Motor neuron (in vitro differentiated cells): ENCODE data around the gene CARD11. TPM values are rescaled to one million over a fixed set of nuclear protein-coding genes. Genes with fewer than 3 reads are reported as not detected.
A peak's percentile ranks its signal among the peaks of the same experiment; 100 is the strongest.

Source experiments
- ATAC-seq, 8 experiments: fragments of 200-7000 bp; cut with Tn5 transposase; replicated peaks in 6 of 8; 2 replicates each; pipeline ENCODE4 v1.8.0; 2021; ENCODE audit warnings: mild to moderate bottlenecking in 8 of 8, moderate library complexity in 8 of 8
- H3K27ac ChIP-seq, 2 donors: fragments of 250-450 bp; sonication (Bioruptor Pico); 2 replicates each; pipeline ENCODE4 v1.9.0; 2021; ENCODE audit warnings: antibody characterized with exemption in 2 of 2, mild to moderate bottlenecking in 2 of 2, moderate library complexity in 1 of 2
- H3K4me1 ChIP-seq, 2 donors: fragments of 250-450 bp; sonication (Bioruptor Pico); replicated peaks in 1 of 2; 2 replicates each; pipeline ENCODE4 v1.6.1; 2021; ENCODE audit warnings: antibody characterized with exemption in 2 of 2, mild to moderate bottlenecking in 2 of 2, moderate library complexity in 1 of 2
- H3K4me3 ChIP-seq, 5 donors: fragments of 250-450 bp; sonication (Bioruptor Pico); 2 replicates each; pipeline ENCODE4 v1.9.0; 2021; ENCODE audit warnings: antibody characterized with exemption in 5 of 5, mild to moderate bottlenecking in 5 of 5, moderate library complexity in 4 of 5
- WGBS, 10 experiments: fragments of 450-650 bp; shearing (Covaris generic); methylation state at CpG; one replicate each; pipeline ENCODE4 v1.0.0; 2022; 5-methylcytosine and 5-hydroxymethylcytosine counted together
- in situ Hi-C, 9 experiments: fragments of 400-800 bp; cut with MboI; loops; one replicate each; pipeline ENCODE4 v1.15.0; 2021; ENCODE audit warnings: low sequenced_read_pairs in 9 of 9, low pct_unique_long_range_greater_than_20kb in 2 of 9; ENCODE audit not compliant: unreplicated experiment in 9 of 9
- total RNA-seq, 8 experiments: library from RNA; unstranded; fragments of 300-600 nt; gene quantifications; 2 replicates each; pipeline versions ENCODE4 v1.2.3 to v1.2.4, GENCODE V29; 2022

Gene CARD11
- total RNA-seq, 8 experiments from 2014 or later, result 0.05 to 0.91 (median 0.17) TPM; not detected in 2

DNA sequence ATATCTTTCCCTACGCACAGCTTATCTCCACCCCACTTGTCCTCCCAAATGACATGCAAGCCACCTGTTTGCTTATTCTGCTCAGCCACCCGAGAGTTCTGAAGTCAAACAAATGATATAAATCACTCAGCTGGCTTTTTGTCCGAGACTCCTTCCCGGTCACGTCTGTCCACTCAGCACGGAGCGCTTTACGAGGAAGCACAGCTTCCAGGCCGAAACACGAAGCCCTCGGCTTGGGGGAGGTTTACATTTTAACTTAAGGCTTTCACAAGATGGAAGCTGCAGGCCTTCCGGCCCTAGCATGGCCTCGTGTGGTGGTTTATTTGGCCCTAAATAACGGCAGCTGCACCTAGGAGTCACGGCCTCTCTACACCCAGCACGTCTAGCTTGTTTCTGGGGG is 139.5 kb downstream of the CARD11 start:
- peak in 5 of 8 experiments; percentile 19 to 73 (median 61) for ATAC-seq
- peaks cover 3 to 11% of the 10 kb centered on the region in 2 donors for H3K4me1 ChIP-seq
- WGBS, 10 experiments, result 20 to 67% (median 49%) methylated on average over 1 to 15 of the region's 16 CpGs; no CpG with 5 or more reads in 3 of the 10 experiments
- H3K27ac ChIP-seq, result peak overlapping the region in 1 of 2 donors; percentile 49
- in situ Hi-C loops, result no loop called here
- H3K4me3 ChIP-seq, result no peak overlapping the region

GRCh38 chr7:2903682-2904162 is 139.9 kb downstream of the CARD11 start:
- ATAC-seq, result peak in 2 of 8 experiments; percentile 27 to 52
- H3K27ac ChIP-seq, result peak overlapping the region in 1 of 2 donors; percentile 30

DNA sequence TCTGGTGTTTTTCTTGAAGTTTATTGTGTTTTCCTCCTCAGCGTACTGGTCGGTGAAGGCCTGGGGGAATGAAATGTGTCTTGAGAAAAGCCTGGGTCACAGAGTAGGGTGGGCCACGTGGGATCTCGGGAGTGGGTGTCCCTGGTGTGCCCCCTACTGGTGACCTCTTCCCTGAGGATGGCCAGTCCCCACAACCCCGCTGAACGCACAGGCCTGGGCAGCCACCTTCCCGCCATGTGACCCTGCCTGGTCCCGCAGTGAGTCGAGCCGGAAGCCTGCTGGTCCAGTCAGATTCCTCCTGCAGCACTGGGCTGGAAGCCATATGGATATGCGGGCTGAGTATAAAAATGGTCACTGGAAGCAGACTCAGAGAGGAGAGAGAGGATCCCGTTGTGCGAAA is 146.6 kb downstream of the CARD11 start:
- no peak overlapping the region for H3K27ac ChIP-seq
- WGBS, 10 experiments, result 89 to 100% (median 91%) methylated on average over 1 to 10 of the region's 13 CpGs; no CpG with 5 or more reads in 5 of the 10 experiments
- no peak for ATAC-seq
- H3K4me1 ChIP-seq, result peaks cover 0 to 6% of the 10 kb centered on the region in 2 donors
- H3K4me3 ChIP-seq, result no peak overlapping the region
- in situ Hi-C loops, result loop anchor here in 4 of 9 experiments (25.0 kb wide), 3 partner anchors 265 to 765 kb away; no protein-coding TSS in a partner anchor

More at GRCh38 chr7:2903682-2904162, 139.9 kb downstream of the CARD11 start:
- H3K4me3 ChIP-seq, result no peak overlapping the region
- in situ Hi-C loops, result no loop called here
- 23 to 89% (median 80%) methylated on average over 1 to 5 of the region's 15 CpGs; no CpG with 5 or more reads in 3 of the 10 experiments for WGBS, 10 experiments
- H3K4me1 ChIP-seq, result peaks cover 3 to 11% of the 10 kb centered on the region in 2 donors

GRCh38 chr7:2896131-2896530 is 147.5 kb downstream of the CARD11 start:
- H3K4me3 ChIP-seq, result no peak overlapping the region
- ATAC-seq, result no peak
- no peak overlapping the region for H3K27ac ChIP-seq
- 57 to 100% (median 78%) methylated on average over 1 to 6 of the region's 10 CpGs; no CpG with 5 or more reads in 4 of the 10 experiments for WGBS, 10 experiments
- peaks cover 0 to 6% of the 10 kb centered on the region in 2 donors for H3K4me1 ChIP-seq
- in situ Hi-C loops, result loop anchor here in 4 of 9 experiments (25.0 kb wide), 3 partner anchors 266 to 766 kb away; no protein-coding TSS in a partner anchor

- no peak for ATAC-seq
- H3K4me3 ChIP-seq, result no peak overlapping the region
- in situ Hi-C loops, result loop anchor here in 4 of 9 experiments (25.0 kb wide), 3 partner anchors 268 to 768 kb away; no protein-coding TSS in a partner anchor
- H3K27ac ChIP-seq, result no peak overlapping the region
- peaks cover 0 to 6% of the 10 kb centered on the region in 2 donors for H3K4me1 ChIP-seq
- 23 to 92% (median 65%) methylated on average over 4 to 10 of the region's 17 CpGs; no CpG with 5 or more reads in 1 of the 10 experiments for WGBS, 10 experiments
Measured at GRCh38 chr7:2894118-2894940, 149.3 kb downstream of the CARD11 start.

DNA sequence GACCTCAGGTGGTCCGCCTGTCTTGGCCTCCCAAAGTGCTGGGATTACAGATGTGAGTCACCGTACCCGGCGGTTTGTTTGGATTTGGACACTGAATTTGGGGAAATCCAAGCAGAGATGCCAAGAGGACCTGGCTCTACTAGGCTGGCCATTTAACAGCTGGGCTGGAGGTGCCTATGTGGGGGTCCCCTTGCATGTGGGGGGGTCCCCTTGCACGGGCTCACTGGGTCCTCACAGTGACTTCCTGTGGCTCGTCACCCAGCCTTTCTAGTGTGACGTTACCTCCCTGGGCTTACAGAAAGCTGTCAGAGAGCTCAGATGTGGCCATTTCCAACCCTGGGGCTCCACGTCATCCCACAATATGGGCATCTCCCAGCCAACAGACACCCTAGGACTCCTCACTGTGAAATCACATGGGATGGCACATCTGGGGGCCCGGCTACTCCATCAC is 150.2 kb downstream of the CARD11 start:
- WGBS, 10 experiments, result 28 to 100% (median 83%) methylated on average over 1 to 7 of the region's 9 CpGs; no CpG with 5 or more reads in 3 of the 10 experiments
- no peak for ATAC-seq
- H3K4me3 ChIP-seq, result no peak overlapping the region
- peaks cover 0 to 6% of the 10 kb centered on the region in 2 donors for H3K4me1 ChIP-seq
- H3K27ac ChIP-seq, result no peak overlapping the region
- in situ Hi-C loops, result loop anchor here in 4 of 9 experiments (25.0 kb wide), 3 partner anchors 269 to 769 kb away; no protein-coding TSS in a partner anchor

DNA sequence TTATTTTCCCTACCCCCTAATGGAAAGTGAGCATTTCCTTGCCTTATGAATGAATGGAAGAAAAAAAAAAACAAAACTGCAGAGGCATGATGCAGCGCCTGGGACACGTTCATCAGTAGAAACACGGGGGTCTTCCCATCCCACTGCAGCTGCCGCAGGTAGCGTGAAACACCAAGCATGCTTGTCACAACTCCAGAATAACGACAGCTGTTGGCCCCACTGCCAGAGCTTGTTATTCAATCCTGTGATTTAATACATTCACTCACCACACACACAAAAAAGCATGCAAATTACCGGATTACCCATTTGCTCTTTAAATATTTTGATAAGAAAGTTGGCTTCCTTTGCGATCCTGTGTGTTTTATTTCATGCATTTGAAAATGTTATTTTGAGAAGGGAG is 151.1 kb downstream of the CARD11 start:
- 10 to 93% (median 59%) methylated on average over 2 to 8 of the region's 8 CpGs; no CpG with 5 or more reads in 2 of the 10 experiments for WGBS, 10 experiments
- Histone ChIP-seq H3K4me1 (peaks cover 0 to 6% of the 10 kb centered on the region in 2 donors), H3K4me3 (no peak overlapping the region), H3K27ac (no peak overlapping the region)
- peak in 2 of 8 experiments; percentile 36 to 66 for ATAC-seq
- in situ Hi-C loops, result loop anchor here in 4 of 9 experiments (25.0 kb wide), 3 partner anchors 270 to 770 kb away; no protein-coding TSS in a partner anchor

DNA sequence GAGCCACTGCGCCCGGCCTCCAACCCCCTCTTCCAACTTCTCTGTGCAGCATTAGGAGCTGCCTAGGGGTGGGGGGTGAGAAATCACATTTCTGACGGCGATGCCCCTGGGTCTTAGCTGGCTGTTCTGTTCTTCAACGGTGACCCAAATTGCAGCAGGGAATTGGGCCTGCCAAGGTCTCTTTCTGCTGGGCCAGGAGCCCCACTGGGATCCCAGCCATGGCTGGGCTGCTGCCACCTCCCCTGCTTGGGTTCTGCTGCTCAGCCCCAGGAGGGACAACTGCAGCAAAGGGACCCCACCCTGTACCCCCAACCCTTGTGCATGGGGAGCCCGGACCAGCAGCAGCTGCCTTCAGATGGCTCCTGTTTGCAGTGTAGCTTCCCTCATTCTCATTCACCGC is 155.9 kb downstream of the CARD11 start:
- Histone ChIP-seq H3K27ac (no peak overlapping the region), H3K4me1 (peaks cover 13 to 34% of the 10 kb centered on the region in 2 donors), H3K4me3 (no peak overlapping the region)
- WGBS, 10 experiments, result 47 to 100% (median 83%) methylated on average over 1 to 4 of the region's 7 CpGs; no CpG with 5 or more reads in 5 of the 10 experiments
- ATAC-seq, result no peak
- in situ Hi-C loops, result loop anchor here in 4 of 9 experiments (25.0 kb wide), 3 partner anchors 274 to 774 kb away; no protein-coding TSS in a partner anchor

- in situ Hi-C loops, result loop anchor here in 4 of 9 experiments (25.0 kb wide), 3 partner anchors 275 to 775 kb away; no protein-coding TSS in a partner anchor
- H3K4me1 ChIP-seq, result peaks cover 20 to 37% of the 10 kb centered on the region in 2 donors
- H3K27ac ChIP-seq, result peak overlapping the region; percentile 18 to 46
- peak; percentile 79 to 98 (median 82) for ATAC-seq
- 0 to 23% (median 0%) methylated on average over 1 to 3 of the region's 12 CpGs; no CpG with 5 or more reads in 4 of the 10 experiments for WGBS, 10 experiments
- no peak overlapping the region for H3K4me3 ChIP-seq
Measured at GRCh38 chr7:2886900-2887299, 156.8 kb downstream of the CARD11 start.

- in situ Hi-C loops, result loop anchor here in 4 of 9 experiments (25.0 kb wide), 3 partner anchors 276 to 776 kb away; no protein-coding TSS in a partner anchor
- peaks cover 20 to 39% of the 10 kb centered on the region in 2 donors for H3K4me1 ChIP-seq
Measured at GRCh38 chr7:2886391-2886790, 157.3 kb downstream of the CARD11 start.

GRCh38 chr7:2884161-2884560 is 159.5 kb downstream of the CARD11 start:
- in situ Hi-C loops, result loop anchor here in 4 of 9 experiments (25.0 kb wide), 3 partner anchors 278 to 778 kb away; no protein-coding TSS in a partner anchor
- 5 to 100% (median 85%) methylated on average over 1 to 7 of the region's 9 CpGs; no CpG with 5 or more reads in 3 of the 10 experiments for WGBS, 10 experiments
- ATAC-seq, result peak in 1 of 8 experiments; percentile 35

More at GRCh38 chr7:2886391-2886790, 157.3 kb downstream of the CARD11 start:
- peak overlapping the region; percentile 18 to 46 for H3K27ac ChIP-seq
- peak in 5 of 8 experiments; percentile 27 to 46 (median 35) for ATAC-seq
- no peak overlapping the region for H3K4me3 ChIP-seq
- 10 to 92% (median 15%) methylated on average over 1 to 2 of the region's 5 CpGs; no CpG with 5 or more reads in 6 of the 10 experiments for WGBS, 10 experiments

GRCh38 chr7:2883101-2883500 is 160.6 kb downstream of the CARD11 start:
- peak overlapping the region in 1 of 2 donors; percentile 15 for H3K27ac ChIP-seq
- peaks cover 34 to 61% of the 10 kb centered on the region in 2 donors for H3K4me1 ChIP-seq
- peak in 2 of 8 experiments; percentile 3 to 4 for ATAC-seq
- in situ Hi-C loops, result loop anchor here in 4 of 9 experiments (25.0 kb wide), 3 partner anchors 279 to 779 kb away; no protein-coding TSS in a partner anchor
- H3K4me3 ChIP-seq, result no peak overlapping the region
- WGBS, 10 experiments, result 71 to 81% (median 80%) methylated on average over 1 to 5 of the region's 17 CpGs; no CpG with 5 or more reads in 6 of the 10 experiments

More at GRCh38 chr7:2884161-2884560, 159.5 kb downstream of the CARD11 start:
- peaks cover 34 to 56% of the 10 kb centered on the region in 2 donors for H3K4me1 ChIP-seq
- no peak overlapping the region for H3K27ac ChIP-seq
- H3K4me3 ChIP-seq, result no peak overlapping the region
